ENCODE results near the gene NCMAP. TPM values are rescaled to one million over a fixed set of nuclear protein-coding genes. Genes with fewer than 3 reads are reported as not detected.

NCMAP gene
- polyA plus RNA-seq, 1 experiment, result not detected

GRCh38 chr1:24648919-24649318 is 93.0 kb downstream of the NCMAP start:
- Histone ChIP-seq H3K27ac (ENCODE audit: low read depth, low read length) (no peak overlapping the region), H3K9me3 (ENCODE audit: control insufficient read depth, insufficient read depth, low read length) (no peaks in the 10 kb centered on the region), H3K4me3 (ENCODE audit: low read depth, low read length) (no peak overlapping the region), H3K27me3 (ENCODE audit: control insufficient read depth, insufficient read depth, low read length) (no peaks in the 10 kb centered on the region)
- DNase-seq (ENCODE audit: low read depth, low spot score), result no peak
- CTCF ChIA-PET, result interaction anchor here (1.1 to 2.5 kb wide), 2 partner anchors 39 to 96 kb away, joined by 4 to 7 read pairs; partner anchors contain the start of gene CLIC4
- TF ChIP-seq CTCF (IDR thresholded peaks at IDR 0.05; ENCODE audit: low read depth, low read length), result no peak
- POLR2A ChIA-PET, result no interaction called here

GRCh38 chr1:24652382-24652781 is 96.5 kb downstream of the NCMAP start:
- TF ChIP-seq CTCF (IDR thresholded peaks at IDR 0.05; ENCODE audit: low read depth, low read length), result no peak
- Histone ChIP-seq H3K27ac (ENCODE audit: low read depth, low read length) (no peak overlapping the region), H3K9me3 (ENCODE audit: control insufficient read depth, insufficient read depth, low read length) (no peaks in the 10 kb centered on the region), H3K4me3 (ENCODE audit: low read depth, low read length) (no peak overlapping the region), H3K27me3 (ENCODE audit: control insufficient read depth, insufficient read depth, low read length) (no peaks in the 10 kb centered on the region)
- ChIA-PET CTCF (interaction anchor here (0.6 kb wide), 1 partner anchor 1612 kb away, joined by 4 read pairs; no protein-coding TSS in a partner anchor), POLR2A (interaction anchor here (0.5 kb wide), 1 partner anchor 13 kb away, joined by 3 read pairs; no protein-coding TSS in a partner anchor)
- DNase-seq (ENCODE audit: low read depth, low spot score), result no peak

- DNase-seq (ENCODE audit: low read depth, low spot score), result no peak
- POLR2A ChIA-PET, result interaction anchor here (0.6 kb wide), 1 partner anchor 17 kb away, joined by 3 read pairs; no protein-coding TSS in a partner anchor
- CTCF ChIA-PET, result interaction anchor here (1.9 to 2.1 kb wide), 3 partner anchors 35 to 182 kb away, joined by 5 to 10 read pairs (median 8); no protein-coding TSS in a partner anchor
- TF ChIP-seq CTCF (IDR thresholded peaks at IDR 0.05; ENCODE audit: low read depth, low read length), result no peak
- no peaks in the 10 kb centered on the region for H3K9me3 ChIP-seq (ENCODE audit: control insufficient read depth, insufficient read depth, low read length)
- H3K27me3 ChIP-seq (ENCODE audit: control insufficient read depth, insufficient read depth, low read length), result no peaks in the 10 kb centered on the region
- H3K4me3 ChIP-seq (ENCODE audit: low read depth, low read length), result no peak overlapping the region
- H3K27ac ChIP-seq (ENCODE audit: low read depth, low read length), result no peak overlapping the region
These were observed 98.1 kb downstream of the NCMAP start for GRCh38 chr1:24654010-24654409.

- CTCF ChIA-PET, result interaction anchor here (0.5 to 1.4 kb wide), 5 partner anchors 8 to 179 kb away, joined by 3 to 8 read pairs (median 4); no protein-coding TSS in a partner anchor
- H3K27ac ChIP-seq (ENCODE audit: low read depth, low read length), result no peak overlapping the region
- DNase-seq (ENCODE audit: low read depth, low spot score), result no peak
- H3K4me3 ChIP-seq (ENCODE audit: low read depth, low read length), result no peak overlapping the region
- H3K27me3 ChIP-seq (ENCODE audit: control insufficient read depth, insufficient read depth, low read length), result no peaks in the 10 kb centered on the region
- POLR2A ChIA-PET, result no interaction called here
- no peaks in the 10 kb centered on the region for H3K9me3 ChIP-seq (ENCODE audit: control insufficient read depth, insufficient read depth, low read length)
- TF ChIP-seq CTCF (IDR thresholded peaks at IDR 0.05; ENCODE audit: low read depth, low read length), result no peak
These were observed 100.2 kb downstream of the NCMAP start for GRCh38 chr1:24656046-24656445.

GRCh38 chr1:24657781-24658180 is 101.9 kb downstream of the NCMAP start:
- DNase-seq (ENCODE audit: low read depth, low spot score), result no peak
- no peak overlapping the region for H3K27ac ChIP-seq (ENCODE audit: low read depth, low read length)
- TF ChIP-seq CTCF (IDR thresholded peaks at IDR 0.05; ENCODE audit: low read depth, low read length), result no peak
- CTCF ChIA-PET, result no interaction called here
- H3K9me3 ChIP-seq (ENCODE audit: control insufficient read depth, insufficient read depth, low read length), result no peaks in the 10 kb centered on the region
- H3K27me3 ChIP-seq (ENCODE audit: control insufficient read depth, insufficient read depth, low read length), result no peaks in the 10 kb centered on the region
- H3K4me3 ChIP-seq (ENCODE audit: low read depth, low read length), result no peak overlapping the region
- POLR2A ChIA-PET, result no interaction called here

Small RNAs within 50 kb of the gene (small RNA-seq; reads per million reads assigned to genes)
- gene RF00019 (ENCODE audit: insufficient read length, low read depth), result not detected

Other genes with a start within 250 kb of the NCMAP start
- 0.04 TPM in 1 of 2 replicates, not detected in the other for gene GRHL3, start 236.7 kb upstream of the NCMAP start, polyA plus RNA-seq (2011; rRNA removed)
- gene STPG1, start 142.3 kb upstream of the NCMAP start, polyA plus RNA-seq (2011; rRNA removed), result 6.6 and 7.9 TPM in 2 replicates
- 46.5 and 48.5 TPM in 2 replicates for gene NIPAL3, start 140.3 kb upstream of the NCMAP start, polyA plus RNA-seq (2011; rRNA removed)
- 3.3 and 4.5 TPM in 2 replicates for gene RCAN3, start 53.3 kb upstream of the NCMAP start, polyA plus RNA-seq (2011; rRNA removed)
- gene SRRM1, start 87.2 kb downstream of the NCMAP start, polyA plus RNA-seq (2011; rRNA removed), result 61.2 and 63.3 TPM in 2 replicates
- 412 and 561 TPM in 2 replicates for gene CLIC4, start 189.4 kb downstream of the NCMAP start, polyA plus RNA-seq (2011; rRNA removed)